Measurements from ENCODE around the gene PPFIA4. TPM values are rescaled to one million over a fixed set of nuclear protein-coding genes. Genes with fewer than 3 reads are reported as not detected.

The PPFIA4 gene
- total and polyA plus RNA-seq, 8 donors = 0.09 to 0.82 (median 0.36) TPM

- no peak for DNase-seq
- 84 to 88% methylated on average over 2 of the region's 2 CpGs for WGBS, 2 donors
- Histone ChIP-seq H3K4me3 (no peak overlapping the region), H3K4me1 (peaks cover 0 to 7% (median 0%) of the 10 kb centered on the region in 3 donors), H3K36me3 (no peaks in the 10 kb centered on the region), H3K27ac (no peak overlapping the region), H3K9me3 (no peaks in the 10 kb centered on the region), H3K27me3 (peaks cover 0 to 7% (median 0%) of the 10 kb centered on the region in 4 donors)
- intact Hi-C loops (cut with DNase I) = no loop called here
- no peak for ATAC-seq
- no peak for FAIRE-seq
- no peak for TF ChIP-seq CTCF (IDR thresholded peaks at IDR 0.05)
Observed at GRCh38 chr1:203073469-203073868, 47.2 kb downstream of the PPFIA4 start.

GRCh38 chr1:203074610-203075009 is 48.3 kb downstream of the PPFIA4 start:
- no peak for TF ChIP-seq CTCF (IDR thresholded peaks at IDR 0.05)

GRCh38 chr1:203075236-203076030 is 49.1 kb downstream of the PPFIA4 start:
- peaks cover 0 to 7% (median 0%) of the 10 kb centered on the region in 4 donors for H3K27me3 ChIP-seq
- no peak for TF ChIP-seq CTCF (IDR thresholded peaks at IDR 0.05)
- peak in 3 of 4 donors; percentile 44 to 62 (median 61) for ATAC-seq

More at GRCh38 chr1:203074610-203075009, 48.3 kb downstream of the PPFIA4 start:
- DNase-seq (no peak), FAIRE-seq (no peak), ATAC-seq (no peak)
- Histone ChIP-seq H3K4me1 (peaks cover 0 to under 1% (median 0%) of the 10 kb centered on the region in 3 donors), H3K36me3 (no peaks in the 10 kb centered on the region), H3K4me3 (no peak overlapping the region), H3K9me3 (no peaks in the 10 kb centered on the region), H3K27me3 (peaks cover 0 to 7% (median 0%) of the 10 kb centered on the region in 4 donors), H3K27ac (no peak overlapping the region)
- intact Hi-C loops (cut with DNase I) = no loop called here

GRCh38 chr1:203076031-203076511 is 49.8 kb downstream of the PPFIA4 start:
- Histone ChIP-seq H3K36me3 (no peaks in the 10 kb centered on the region), H3K4me3 (peak overlapping the region in 2 of 4 donors; percentile 5 to 37), H3K27ac (no peak overlapping the region), H3K4me1 (no peaks in the 10 kb centered on the region), H3K9me3 (no peaks in the 10 kb centered on the region), H3K27me3 (peaks cover 0 to 7% (median 0%) of the 10 kb centered on the region in 4 donors)
- FAIRE-seq = no peak
- TF ChIP-seq CTCF (IDR thresholded peaks at IDR 0.05) = no peak
- ATAC-seq = peak in 3 of 4 donors; percentile 29 to 58 (median 56)
- no peak for DNase-seq
- intact Hi-C loops (cut with DNase I) = no loop called here
- WGBS, 2 donors = 25 to 38% methylated on average over 26 to 30 of the region's 30 CpGs

More at GRCh38 chr1:203075236-203076030, 49.1 kb downstream of the PPFIA4 start:
- FAIRE-seq (no peak), DNase-seq (no peak)
- peak overlapping the region in 2 of 4 donors; percentile 5 to 37 for H3K4me3 ChIP-seq
- intact Hi-C loops (cut with DNase I) = no loop called here
- no peaks in the 10 kb centered on the region for H3K36me3 ChIP-seq
- H3K27ac ChIP-seq = no peak overlapping the region
- no peaks in the 10 kb centered on the region for H3K9me3 ChIP-seq
- WGBS, 2 donors = 10 to 18% methylated on average over 47 to 56 of the region's 56 CpGs
- H3K4me1 ChIP-seq = no peaks in the 10 kb centered on the region

GRCh38 chr1:203077367-203077766 is 51.1 kb downstream of the PPFIA4 start:
- ATAC-seq (no peak), DNase-seq (no peak), FAIRE-seq (no peak)
- 79 to 82% methylated on average over 3 of the region's 3 CpGs for WGBS, 2 donors
- Histone ChIP-seq H3K27me3 (peaks cover 0 to 7% (median 0%) of the 10 kb centered on the region in 4 donors), H3K27ac (no peak overlapping the region), H3K4me1 (no peaks in the 10 kb centered on the region), H3K4me3 (no peak overlapping the region), H3K9me3 (no peaks in the 10 kb centered on the region), H3K36me3 (no peaks in the 10 kb centered on the region)
- intact Hi-C loops (cut with DNase I) = no loop called here
- no peak for TF ChIP-seq CTCF (IDR thresholded peaks at IDR 0.05)
